Upper lobe of right lung (tissue), 1 donor: Measurements from ENCODE around the gene RAP1GAP2. TPM values are rescaled to one million over a fixed set of nuclear protein-coding genes. Genes with fewer than 3 reads are reported as not detected.

Source experiments
- ATAC-seq: fragments of 200-7000 bp; cut with Tn5 transposase; one replicate; pipeline ENCODE4 v1.9.1; 2020; ENCODE audit warnings: mild to moderate bottlenecking, moderate library complexity
- DNase-seq: peaks from one replicate; pipeline ENCODE4 v3.0.0-alpha.2; 2020
- H3K27ac ChIP-seq: fragments of 200-600 bp; one replicate; pipeline ENCODE4 v1.8.0; 2022
- H3K27me3 ChIP-seq: fragments of 200-600 bp; one replicate; pipeline ENCODE4 v1.8.0; 2022; ENCODE audit warnings: mild to moderate bottlenecking
- H3K36me3 ChIP-seq: fragments of 200-600 bp; one replicate; pipeline ENCODE4 v1.8.0; 2022
- H3K4me1 ChIP-seq: fragments of 200-600 bp; one replicate; pipeline ENCODE4 v1.8.0; 2022
- H3K4me3 ChIP-seq: fragments of 200-600 bp; one replicate; pipeline ENCODE4 v1.8.0; 2022; ENCODE audit warnings: mild to moderate bottlenecking
- H3K9me3 ChIP-seq: fragments of 200-600 bp; one replicate; pipeline ENCODE4 v1.8.0; 2022
- intact Hi-C: fragments of 100-400 bp; cut with DNase I; formaldehyde crosslinking; loops from one replicate; pipeline ENCODE4 v1.11.0; 2022
- total RNA-seq: library from RNA; stranded (reverse); fragmentation: NEBNext Ultra II Directional; extraction: Animal tissue kit (Norgen Biotek cat#: 25700); gene quantifications from one replicate; pipeline ENCODE4 v1.2.1, GENCODE V29; 2021
- TF ChIP-seq, protein P1 (sequence below): fragments of 200-600 bp; IDR thresholded peaks from one replicate; pipeline ENCODE4 v1.8.0; 2022; ENCODE audit warnings: antibody characterized with exemption
- donor health status: DM: no; HTN: yes; CAD: no; lungs with severe emphysema.

The RAP1GAP2 gene
- total RNA-seq, 1 donor from 2014 or later: 16.1 TPM

DNA sequence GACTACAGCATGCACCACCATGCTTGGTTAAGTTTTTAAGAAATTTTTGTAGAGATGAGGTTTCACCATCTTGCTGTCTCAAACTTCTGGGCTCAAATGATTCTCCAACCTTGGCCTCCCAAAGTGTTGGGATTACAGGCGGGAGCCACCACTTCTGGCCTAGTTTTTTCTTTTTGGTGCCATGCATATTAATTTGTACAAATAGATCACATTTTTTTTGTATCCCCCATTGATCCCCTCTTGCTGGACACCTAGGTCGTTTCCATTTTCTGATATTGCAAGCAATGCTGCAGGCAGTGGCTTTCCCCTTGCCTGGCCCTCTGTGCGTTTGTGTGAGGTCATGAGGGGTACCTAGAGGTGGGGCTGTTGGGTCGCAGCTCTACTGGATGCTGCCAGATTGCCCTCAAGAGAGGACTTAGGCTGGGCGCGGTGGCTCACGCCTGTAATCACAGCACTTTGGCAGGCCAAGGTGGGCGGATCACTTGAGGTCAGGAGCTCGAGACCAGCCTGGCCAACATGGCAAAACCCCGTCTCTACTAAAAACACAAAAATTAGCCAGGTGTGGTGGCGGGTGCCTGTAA lies 23.8 kb downstream of the RAP1GAP2 start:
- TF ChIP-seq, protein P1, sequence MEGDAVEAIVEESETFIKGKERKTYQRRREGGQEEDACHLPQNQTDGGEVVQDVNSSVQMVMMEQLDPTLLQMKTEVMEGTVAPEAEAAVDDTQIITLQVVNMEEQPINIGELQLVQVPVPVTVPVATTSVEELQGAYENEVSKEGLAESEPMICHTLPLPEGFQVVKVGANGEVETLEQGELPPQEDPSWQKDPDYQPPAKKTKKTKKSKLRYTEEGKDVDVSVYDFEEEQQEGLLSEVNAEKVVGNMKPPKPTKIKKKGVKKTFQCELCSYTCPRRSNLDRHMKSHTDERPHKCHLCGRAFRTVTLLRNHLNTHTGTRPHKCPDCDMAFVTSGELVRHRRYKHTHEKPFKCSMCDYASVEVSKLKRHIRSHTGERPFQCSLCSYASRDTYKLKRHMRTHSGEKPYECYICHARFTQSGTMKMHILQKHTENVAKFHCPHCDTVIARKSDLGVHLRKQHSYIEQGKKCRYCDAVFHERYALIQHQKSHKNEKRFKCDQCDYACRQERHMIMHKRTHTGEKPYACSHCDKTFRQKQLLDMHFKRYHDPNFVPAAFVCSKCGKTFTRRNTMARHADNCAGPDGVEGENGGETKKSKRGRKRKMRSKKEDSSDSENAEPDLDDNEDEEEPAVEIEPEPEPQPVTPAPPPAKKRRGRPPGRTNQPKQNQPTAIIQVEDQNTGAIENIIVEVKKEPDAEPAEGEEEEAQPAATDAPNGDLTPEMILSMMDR: no peak
- no peak for ATAC-seq
- no peak for DNase-seq
- no peaks in the 10 kb centered on the region for H3K27me3 ChIP-seq
- no peaks in the 10 kb centered on the region for H3K9me3 ChIP-seq
- H3K27ac ChIP-seq: no peak overlapping the region
- H3K36me3 ChIP-seq: no peaks in the 10 kb centered on the region
- intact Hi-C loops: loop anchor here (10.0 kb wide), 1 partner anchor 195 kb away; no protein-coding TSS in a partner anchor
- no peaks in the 10 kb centered on the region for H3K4me1 ChIP-seq
- no peak overlapping the region for H3K4me3 ChIP-seq

DNA sequence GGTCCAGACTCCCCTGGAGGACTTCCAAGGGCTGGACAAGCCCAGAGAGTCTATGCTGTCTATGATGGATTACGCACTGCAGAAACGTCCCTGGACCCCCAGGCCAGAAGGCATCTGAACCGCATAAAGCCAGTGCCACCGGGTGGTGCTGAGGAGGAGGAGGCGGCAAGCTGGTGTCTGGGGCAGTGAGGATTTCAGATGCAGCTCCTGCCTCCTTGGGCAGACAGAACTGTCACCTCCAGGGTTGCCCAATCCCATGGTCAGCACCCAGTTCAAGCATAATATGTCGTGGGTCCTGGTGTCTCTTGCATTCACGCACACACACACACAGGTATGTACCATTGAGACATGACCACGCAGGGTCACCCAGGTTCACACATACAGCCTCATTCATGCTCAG lies 25.6 kb downstream of the RAP1GAP2 start:
- Histone ChIP-seq H3K9me3 (no peaks in the 10 kb centered on the region), H3K4me1 (no peaks in the 10 kb centered on the region), H3K27ac (no peak overlapping the region), H3K27me3 (peaks cover 2% of the 10 kb centered on the region), H3K36me3 (no peaks in the 10 kb centered on the region), H3K4me3 (no peak overlapping the region)
- no peak for ATAC-seq
- TF ChIP-seq, protein P1: no peak
- intact Hi-C loops: loop anchor here (10.0 kb wide), 1 partner anchor 193 kb away; no protein-coding TSS in a partner anchor
- no peak for DNase-seq

DNA sequence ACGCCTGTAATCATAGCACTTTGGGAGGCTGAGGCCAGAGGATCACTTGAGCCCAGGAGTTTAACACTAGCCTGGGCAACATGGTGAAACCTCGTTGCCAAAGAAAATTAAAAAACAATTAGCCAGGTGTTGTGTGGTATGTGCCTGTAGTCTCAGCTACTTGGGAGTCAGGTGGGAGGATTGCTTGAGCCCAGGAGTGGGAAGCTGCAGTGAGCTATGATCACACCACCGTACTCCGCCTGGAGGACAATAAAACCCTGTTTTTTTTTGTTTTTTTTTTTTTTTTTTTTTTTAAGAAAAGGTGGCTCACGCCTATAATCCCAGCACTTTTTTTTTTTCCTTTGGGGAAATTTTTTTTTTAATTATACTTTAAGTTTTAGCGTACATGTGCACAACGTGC lies 26.1 kb downstream of the RAP1GAP2 start:
- peaks cover 7% of the 10 kb centered on the region for H3K27me3 ChIP-seq
- no peaks in the 10 kb centered on the region for H3K9me3 ChIP-seq
- intact Hi-C loops: loop anchor here (10.0 kb wide), 1 partner anchor 192 kb away; no protein-coding TSS in a partner anchor
- ATAC-seq (no peak), DNase-seq (no peak)
- H3K4me1 ChIP-seq: no peaks in the 10 kb centered on the region
- no peak overlapping the region for H3K27ac ChIP-seq
- TF ChIP-seq, protein P1: no peak
- H3K36me3 ChIP-seq: no peaks in the 10 kb centered on the region
- no peak overlapping the region for H3K4me3 ChIP-seq

DNA sequence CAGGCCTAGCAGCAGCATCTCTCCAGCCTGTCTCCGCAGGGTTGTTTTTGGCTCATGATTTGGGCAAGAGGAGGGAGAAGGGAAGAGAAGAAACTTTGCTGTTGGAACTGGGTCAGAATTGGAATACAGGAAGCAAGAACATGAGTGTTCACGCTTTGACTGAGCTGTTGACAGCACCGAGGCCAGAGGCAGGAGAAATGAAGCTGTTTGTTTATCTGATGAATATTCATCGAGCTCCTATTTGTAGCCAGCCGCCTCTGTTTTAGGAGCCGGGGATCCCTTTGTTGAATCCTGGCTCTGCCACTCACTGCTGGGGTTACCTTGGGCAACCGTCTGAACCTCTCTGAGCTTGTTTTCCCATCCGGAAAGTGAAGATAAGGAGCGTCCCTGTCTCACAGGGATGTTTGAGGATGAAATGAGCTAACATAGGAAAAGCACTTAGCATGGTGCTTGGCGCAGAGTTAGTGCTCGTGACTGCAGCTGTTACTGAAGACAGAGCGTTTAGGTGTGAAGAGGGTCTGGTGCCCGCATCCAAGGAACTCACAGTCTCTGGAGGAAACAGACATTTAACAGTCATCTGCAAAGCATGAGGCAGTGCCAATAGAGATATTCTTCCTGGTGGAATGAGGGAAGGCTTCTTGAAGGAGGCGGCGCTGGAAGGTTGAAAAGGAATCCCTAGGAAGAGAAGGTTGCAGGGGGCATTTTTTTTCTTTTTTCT lies 29.2 kb downstream of the RAP1GAP2 start:
- TF ChIP-seq, protein P1: no peak
- Histone ChIP-seq H3K27me3 (peaks cover 9% of the 10 kb centered on the region), H3K36me3 (no peaks in the 10 kb centered on the region), H3K9me3 (no peaks in the 10 kb centered on the region), H3K4me1 (no peaks in the 10 kb centered on the region), H3K4me3 (no peak overlapping the region), H3K27ac (no peak overlapping the region)
- DNase-seq (no peak), ATAC-seq (no peak)
- intact Hi-C loops: loop anchor here (10.0 kb wide), 1 partner anchor 189 kb away; no protein-coding TSS in a partner anchor

DNA sequence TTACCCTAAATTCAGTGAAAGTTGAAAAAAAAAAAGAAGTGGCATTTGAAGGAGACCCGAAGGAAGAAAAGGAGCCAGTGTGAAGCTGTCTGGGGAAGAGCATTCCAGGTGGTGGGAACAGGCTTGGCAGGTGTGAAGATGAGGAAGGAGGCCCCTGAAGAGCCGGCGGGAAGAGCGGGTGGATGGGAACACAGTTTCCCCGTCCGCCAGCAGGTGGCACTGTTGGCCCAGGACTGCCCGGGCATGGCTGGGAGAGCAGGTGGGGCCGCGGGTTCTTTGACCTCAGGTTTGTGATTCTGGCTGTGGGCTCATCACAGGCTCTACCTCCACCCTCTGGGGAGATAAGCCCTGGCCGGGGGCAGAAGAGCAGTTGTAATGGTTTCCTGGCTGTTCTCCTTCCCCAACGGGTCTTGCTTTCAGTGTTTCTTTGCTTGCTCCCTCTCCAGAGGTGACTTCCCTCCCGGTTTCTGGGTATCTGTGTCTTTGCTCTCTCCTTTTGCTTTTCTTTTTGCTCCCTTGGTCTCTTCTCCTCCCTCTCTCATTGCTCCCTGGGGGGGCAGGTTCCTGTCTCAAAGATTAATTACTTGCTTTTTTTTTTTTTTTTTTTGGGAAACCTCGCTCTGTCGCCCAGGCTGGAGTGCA lies 32.3 kb downstream of the RAP1GAP2 start:
- Histone ChIP-seq H3K36me3 (no peaks in the 10 kb centered on the region), H3K4me1 (no peaks in the 10 kb centered on the region), H3K27me3 (peaks cover 9% of the 10 kb centered on the region), H3K9me3 (no peaks in the 10 kb centered on the region), H3K4me3 (no peak overlapping the region), H3K27ac (no peak overlapping the region)
- ATAC-seq: peak; percentile 95
- DNase-seq: peak; percentile 86
- TF ChIP-seq, protein P1: peak; percentile 93
- intact Hi-C loops: loop anchor here (10.0 kb wide), 1 partner anchor 186 kb away; no protein-coding TSS in a partner anchor
